Fibroblast of peridontal ligament (primary cell): ENCODE data around the gene HDAC4.

ENCODE experiments used
- DNase-seq: peaks from one replicate; pipeline ENCODE4 v3.0.0-alpha.2; 2010; ENCODE audit errors: extremely low read depth

HDAC4 gene

DNA sequence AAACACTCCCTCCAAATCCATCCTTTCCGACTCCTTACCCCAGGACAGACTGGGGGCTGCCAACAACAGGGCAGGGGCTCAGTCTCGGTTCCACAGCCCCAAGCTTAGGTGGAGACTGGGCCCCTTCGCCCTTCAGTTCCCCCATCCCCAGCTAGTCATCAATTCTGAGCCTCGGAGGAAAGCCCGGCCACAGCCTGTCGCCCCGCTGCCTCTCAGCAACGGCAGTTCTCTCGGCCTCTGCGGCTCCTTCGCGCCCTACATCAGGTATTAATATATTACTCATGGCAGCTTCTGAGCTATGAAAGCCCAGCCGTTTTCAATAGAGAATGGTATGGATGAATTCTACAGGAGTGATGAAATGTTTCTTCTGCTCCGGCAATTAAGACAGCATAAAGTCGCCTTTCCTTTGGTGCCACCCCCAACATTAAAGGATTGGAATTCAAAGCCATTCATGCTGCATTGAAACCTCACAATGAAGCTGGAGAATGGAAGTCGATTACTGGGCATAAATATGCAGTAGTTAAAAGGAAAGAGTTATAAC lies 2.8 kb downstream of the HDAC4 start:
- DNase-seq: peak; percentile 15

DNA sequence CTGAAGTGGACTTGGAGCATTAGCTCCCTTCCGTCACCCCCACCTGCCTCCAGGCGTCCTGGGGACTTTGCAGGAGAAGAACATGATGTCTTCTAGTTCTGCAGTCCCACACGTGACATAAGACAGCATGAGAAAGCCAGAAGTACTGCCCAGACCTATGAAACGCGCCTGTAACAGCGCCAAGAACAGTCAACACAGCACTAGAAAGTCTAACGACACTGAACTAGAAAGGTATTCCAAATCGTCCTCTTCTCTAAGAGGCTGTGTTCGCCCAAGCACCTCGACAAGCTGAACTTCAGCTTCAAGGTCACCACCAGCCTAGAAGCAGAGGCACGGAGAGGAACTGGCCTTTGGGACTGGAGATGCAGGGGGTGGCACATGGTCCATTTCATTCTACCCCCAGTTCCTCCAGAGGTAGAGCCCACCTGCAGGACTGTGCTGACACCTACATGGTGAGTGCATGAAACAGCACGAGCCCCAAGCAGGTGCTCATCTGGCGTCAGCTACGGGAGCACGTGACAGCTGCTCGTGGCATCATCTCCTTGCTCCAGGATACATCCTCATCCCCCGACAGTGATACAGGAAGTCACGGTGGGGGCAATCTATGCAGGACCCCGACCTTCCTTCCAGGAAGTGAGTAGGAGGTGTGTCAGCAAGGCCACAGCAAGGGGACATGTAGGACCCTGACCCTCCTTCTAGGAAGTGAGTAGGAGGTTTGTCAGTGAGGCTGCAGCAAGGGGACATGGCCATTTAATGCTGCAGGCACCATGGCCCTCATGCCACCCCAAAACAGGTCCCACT lies 3.7 kb downstream of the HDAC4 start:
- no peak for DNase-seq

DNA sequence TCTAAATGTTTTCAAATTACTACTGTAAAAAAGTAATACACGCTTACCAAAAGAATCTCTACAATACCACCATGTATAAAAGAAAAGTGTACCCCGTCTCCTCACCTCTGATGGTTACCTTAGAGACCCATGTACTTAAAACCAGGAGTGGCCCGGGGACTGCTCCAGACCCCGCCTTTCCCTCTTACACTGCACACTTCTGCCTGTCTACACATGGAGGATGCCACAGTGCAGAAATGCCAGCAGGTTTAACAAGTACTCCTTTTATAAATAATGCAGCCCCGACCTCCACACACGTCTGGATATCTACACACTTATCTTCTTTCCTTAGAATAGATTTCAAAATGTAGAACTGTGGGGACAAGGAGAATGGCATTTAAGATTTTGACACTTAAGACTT lies 5.3 kb downstream of the HDAC4 start:
- no peak for DNase-seq

DNA sequence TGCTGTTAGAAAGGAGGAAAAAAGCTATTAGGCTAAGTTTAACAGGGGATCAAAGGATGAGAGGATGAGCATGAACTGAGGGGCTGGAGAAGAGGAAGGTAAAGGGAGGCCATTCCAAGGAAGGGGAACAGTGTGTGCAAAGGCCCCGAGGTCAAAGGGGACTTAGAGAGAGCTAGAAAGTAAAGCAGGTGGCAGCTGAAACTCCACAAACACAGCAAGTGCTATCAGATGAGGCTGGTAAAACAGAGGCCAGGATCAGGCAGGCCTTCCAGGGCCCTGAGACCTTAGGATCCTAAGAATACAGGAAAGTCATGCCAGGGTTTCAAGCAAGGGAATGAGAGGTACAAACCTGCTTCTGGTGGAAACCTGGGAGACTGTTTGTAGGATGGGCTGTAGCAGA lies 5.8 kb downstream of the HDAC4 start:
- no peak for DNase-seq

DNA sequence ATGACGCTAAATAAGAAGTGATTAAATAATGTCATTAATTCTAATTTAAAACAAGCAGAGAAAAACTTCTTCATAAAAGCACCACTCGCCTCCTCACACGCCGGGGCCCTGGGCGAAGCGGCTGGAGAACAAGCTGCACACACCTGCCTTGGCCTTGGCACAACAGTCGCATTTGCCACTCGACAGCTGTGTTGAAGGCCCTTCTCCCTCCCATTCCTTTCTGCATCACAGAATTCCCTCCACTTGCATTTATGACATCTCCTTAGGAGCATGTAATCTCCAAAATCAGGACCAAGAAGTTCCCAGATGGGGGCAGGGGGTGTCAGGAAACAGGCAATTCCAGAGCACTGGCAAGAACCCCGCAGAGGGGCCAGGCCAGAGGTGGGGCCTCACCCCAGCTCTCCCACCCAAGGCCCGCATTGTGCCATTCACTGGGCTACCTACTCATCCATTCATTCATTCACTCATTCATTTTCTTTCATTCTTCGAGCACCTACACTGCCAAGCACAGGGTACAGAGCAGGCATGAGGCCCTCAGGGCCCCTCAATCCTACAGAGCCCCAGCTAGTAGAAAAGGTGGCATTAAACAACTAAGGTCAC lies 6.4 kb downstream of the HDAC4 start:
- no peak for DNase-seq

DNA sequence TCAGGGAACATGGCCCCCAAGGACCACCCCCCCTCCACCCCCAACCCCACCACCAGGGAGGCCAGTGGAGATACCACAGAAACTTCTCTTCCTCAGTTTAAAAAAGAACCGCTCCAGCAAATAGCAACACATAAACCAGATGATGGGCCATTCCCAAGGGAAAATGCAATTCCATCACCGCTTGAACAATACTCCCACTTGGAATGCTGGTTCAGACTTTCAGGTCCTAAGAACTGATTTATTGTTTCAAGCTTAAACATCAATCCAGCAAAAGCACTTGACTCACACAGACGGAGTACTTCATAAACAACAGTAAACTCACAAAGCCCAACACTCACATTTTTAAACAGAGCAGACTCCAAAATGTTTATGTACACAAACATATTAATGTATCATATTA lies 6.9 kb downstream of the HDAC4 start:
- peak; percentile 70 for DNase-seq

DNA sequence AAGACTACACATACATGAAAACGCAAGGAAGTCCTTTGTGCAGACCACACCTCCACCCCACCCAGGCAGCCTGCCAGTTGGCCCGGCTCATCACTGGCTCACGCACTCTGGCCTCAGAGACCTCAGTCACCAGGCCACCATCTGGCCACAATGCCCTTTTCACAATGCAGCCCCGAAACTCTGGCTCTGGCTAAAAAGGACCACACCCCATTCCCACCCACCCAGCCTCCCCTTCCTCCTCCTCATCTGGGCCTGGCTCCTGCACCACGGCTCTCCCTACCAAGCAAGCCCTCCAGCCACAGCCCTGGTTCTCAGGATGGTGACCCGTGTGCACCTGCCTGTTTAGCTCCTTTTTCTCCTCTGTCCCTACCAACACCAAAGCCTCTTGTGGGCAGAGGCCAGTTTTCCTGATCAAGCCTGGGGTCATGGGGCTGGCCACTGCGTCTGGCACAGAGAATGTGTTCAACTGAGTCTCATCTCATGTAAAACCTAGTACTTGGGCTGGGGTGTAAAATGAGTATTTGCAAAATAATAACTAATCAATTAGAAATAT lies 7.4 kb downstream of the HDAC4 start:
- DNase-seq: peak; percentile 6

DNA sequence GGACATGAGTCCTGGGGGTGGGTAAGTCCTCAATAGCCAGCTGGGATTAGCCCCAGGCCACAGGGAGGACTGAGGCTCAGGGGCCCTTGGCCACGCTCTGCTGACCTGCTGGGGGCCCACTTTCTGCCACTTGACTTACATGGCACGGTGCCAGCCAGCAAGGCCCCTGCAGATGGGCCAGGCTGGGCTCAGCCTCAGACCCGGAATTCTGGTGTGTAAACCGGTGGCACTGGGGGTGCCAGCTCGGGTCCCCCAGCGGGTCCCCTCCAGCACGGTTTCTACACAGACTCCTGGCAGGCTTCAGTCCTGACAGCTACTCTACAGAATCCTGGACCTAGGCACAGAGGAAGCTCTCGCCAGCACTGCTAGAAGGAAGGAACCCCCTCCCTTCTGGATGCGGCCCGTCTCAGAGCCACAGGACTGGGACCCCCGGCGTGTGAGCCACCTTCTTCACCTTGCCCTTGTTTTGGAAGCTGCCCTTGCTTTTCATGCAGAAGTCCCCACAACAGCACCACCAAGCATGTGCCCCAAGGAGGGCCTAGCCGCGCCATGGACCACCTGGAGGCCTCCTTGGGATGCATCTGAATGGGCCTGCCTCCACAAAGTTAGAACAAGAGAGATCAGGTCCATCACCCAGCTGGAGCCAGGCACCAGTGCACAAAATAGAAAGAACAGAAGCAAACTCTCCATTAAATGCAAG lies 8.0 kb downstream of the HDAC4 start:
- DNase-seq: no peak

DNA sequence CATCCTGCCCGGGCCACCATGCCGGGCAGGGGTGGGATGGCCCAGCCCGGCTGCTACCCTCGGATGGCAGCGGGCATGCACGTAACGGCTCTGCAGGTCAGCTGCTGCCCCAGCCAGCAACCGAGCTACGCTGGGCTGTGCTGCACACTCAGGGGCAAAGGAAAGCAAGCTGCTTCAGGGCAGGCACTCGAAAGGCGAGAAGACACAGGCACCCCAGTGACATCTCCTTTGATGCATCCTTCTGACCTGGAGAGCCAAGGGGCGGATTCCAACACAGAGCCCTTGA lies 8.8 kb downstream of the HDAC4 start:
- no peak for DNase-seq

DNA sequence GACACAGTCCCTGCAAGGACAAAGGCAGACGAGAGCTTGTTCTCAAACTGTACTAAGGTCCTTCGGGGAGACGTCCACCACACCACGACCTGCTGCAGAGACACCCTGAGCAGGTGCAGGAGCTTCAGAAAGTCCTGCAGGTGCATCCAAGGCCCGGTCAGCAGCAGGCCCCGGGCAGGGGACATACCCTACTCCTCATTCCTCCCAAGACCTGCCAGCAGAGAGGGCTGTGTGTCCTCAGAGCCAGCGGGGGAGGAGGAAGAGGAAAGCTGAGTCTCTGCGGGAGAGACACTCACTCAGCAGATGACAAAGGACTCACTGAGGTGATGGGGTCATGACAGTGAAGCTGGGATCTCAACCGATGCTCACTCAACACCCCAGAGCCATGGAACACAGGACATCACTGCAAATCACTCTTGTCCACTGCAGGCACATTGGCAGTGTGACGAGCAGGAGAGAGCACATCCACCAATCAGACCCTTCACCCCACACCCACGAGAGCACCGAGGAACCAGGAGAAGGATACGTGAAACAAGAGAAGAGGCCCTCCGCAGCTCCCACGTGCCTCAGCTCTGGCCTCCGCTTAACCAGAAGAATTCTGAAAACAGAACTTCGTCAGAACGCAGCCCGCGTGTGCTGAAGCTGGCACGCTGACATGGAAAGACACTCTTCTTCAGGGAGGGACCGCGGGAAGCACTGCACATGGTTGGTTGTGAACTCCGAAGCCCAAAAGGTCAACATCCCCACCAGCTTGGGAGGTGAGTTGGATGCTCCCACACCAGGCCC lies 9.3 kb downstream of the HDAC4 start:
- no peak for DNase-seq

DNA sequence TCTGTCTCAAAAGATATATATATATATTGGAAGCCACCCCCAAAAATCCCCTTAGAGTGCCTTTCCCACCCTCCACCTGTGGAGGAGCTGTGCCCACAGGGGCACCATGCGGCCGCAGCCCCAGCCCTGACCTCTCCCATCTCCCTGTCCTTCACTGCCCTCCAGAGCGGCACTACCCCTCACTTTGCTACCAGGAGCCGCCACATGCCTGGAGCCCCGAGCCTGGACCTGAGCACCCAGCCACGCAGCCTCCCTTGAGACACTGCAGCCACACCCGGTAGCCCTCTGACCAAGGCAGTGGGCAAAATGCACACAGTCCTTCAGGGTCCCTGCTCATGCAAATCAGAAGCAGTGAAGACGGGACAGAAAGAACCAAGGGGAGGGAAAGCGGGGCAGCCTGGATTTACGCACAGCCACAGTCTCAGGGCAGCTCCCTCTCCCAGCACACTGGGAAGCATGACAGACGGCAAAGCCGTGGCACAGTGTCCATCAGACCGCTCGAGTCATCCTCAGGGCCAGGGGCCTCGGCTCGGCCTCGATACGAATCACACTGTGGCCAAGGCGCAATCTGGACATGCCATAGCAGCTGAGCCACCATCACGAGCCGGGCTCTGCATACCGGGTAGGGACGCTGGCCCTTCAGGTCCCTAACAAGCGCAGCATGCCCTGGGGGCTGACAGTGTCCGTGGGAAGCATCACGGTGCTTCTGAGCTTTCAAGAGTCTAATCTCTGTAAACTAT lies 10.1 kb downstream of the HDAC4 start:
- DNase-seq: no peak

DNA sequence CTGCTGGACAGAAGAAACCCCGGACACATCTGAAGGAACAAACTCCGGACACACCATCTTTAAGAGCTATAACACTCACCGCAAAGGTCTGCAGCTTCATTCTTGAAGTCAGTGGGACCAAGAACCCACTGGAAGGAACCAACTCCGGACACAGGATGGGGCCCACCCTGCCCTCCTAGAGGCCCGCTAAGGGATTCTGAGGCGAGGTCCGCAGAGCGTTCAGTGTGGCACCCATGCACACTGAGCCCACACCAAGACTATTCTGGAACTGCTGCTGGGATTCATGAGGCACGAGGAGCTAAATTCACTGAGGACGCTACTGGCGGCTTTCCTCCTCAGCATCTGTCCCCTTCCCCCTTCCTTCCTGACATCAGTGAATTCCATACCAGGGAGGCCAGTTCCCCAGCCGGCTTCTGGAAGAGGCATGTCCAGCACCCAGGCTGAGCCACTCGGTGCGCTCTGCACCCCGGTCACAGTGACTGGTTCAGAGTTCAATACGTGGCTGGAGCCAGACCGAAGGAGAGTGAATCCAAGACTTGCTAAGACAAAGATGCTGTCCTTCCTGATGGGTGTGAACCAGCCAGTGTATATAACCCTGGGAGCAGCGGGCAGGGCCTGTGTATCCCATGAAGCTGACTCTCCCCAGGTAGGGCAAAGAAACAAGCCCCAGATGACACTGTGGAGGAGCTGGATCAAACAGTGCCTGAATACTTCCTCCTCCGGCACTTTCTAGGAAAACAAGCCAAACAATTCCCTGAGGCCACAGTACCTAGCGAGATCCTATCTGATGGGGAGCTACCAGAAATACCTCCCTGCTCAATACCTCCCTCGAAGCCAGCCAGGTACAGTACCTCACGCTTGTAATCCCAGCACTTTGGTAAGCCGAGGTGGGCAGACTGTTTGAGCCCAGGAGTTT lies 11.1 kb downstream of the HDAC4 start:
- DNase-seq: no peak

DNA sequence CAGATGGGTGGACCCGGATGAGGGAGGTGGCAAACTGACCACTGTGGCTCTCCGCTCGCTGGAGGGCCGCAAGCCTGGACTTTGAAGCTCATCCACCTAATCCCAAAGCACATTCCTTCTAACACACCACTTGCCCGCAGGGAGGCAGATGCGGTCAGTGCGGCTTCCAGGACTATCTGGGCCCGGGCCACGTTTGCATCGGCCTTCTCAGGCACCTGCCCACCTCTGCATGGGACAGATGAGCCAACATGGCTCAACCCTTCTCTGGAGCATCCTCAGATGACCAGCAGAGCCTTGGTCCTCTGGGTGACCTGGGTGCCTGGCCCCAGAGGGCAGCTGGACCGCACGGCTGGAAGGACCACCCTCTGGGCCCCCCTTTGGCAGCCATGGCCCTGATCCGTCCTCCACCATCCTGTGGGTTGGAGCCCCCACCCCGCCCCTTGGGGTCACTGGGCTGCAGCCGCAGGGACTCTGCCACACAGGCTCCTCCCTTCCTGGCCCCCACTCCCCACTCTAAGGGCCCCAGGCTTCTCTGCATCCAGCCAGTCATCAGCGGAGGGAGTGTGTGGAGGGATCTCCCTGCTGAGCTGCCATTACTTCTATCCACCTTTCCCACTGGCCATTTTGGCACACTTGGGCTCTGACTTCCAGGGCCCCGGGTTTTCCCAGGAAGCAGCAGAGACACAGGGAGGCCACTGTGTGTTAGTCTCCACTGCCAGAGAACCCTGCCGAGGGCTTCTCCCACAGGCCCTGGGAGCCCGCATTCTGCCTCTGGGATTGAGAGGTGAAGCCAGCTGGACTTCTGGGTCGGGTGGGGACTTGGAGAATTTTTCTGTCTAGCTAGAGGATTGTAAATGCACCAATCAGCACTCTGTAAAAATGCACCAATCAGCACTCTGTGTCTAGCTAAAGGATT lies 12.3 kb downstream of the HDAC4 start:
- DNase-seq: no peak

DNA sequence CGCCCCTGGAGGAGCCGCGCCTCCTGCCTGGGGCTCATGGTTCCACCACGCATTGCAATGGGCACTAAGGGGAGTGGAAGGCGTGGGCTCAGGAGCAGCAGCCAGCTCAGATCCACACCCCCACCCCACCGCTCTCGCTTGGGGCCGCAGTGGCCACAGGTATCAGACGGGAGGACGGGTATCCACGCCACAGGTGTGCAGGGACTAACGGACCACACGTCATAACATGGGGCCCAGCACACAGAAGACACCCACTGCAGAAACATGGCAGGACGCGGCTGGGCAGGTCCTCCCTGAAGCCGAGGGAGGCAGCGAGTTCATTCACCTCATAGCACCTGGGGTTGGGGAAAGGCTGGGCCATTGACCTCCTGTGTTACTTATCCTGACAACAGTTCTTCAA lies 13.0 kb downstream of the HDAC4 start:
- DNase-seq: no peak

DNA sequence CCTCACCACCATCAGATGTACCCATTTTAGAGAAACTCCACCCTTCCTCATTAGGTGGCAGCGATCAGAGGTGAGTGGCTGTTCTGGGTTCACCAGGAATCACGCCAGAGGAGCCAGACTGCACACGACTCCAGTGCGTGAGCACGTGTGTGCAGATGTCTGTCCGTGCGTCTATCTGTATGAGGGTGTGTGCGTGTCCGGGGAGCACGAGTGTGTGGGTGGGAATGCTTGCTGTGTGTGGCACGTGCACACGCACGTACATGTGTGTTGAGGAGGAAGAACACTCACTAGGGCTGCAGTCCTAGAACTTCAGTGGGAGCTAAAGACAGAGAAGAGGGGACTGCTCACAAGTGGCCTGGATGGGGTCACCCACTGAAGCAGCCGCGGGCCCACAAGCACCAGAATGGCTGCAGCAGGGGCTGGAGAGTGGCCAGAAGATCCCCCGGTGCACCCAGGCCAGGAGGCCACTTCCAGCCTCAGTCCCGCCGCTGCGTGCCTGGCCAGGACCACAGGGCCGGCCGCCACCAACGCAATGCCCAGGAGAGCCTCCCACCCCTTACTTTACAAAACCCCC lies 13.9 kb downstream of the HDAC4 start:
- no peak for DNase-seq

DNA sequence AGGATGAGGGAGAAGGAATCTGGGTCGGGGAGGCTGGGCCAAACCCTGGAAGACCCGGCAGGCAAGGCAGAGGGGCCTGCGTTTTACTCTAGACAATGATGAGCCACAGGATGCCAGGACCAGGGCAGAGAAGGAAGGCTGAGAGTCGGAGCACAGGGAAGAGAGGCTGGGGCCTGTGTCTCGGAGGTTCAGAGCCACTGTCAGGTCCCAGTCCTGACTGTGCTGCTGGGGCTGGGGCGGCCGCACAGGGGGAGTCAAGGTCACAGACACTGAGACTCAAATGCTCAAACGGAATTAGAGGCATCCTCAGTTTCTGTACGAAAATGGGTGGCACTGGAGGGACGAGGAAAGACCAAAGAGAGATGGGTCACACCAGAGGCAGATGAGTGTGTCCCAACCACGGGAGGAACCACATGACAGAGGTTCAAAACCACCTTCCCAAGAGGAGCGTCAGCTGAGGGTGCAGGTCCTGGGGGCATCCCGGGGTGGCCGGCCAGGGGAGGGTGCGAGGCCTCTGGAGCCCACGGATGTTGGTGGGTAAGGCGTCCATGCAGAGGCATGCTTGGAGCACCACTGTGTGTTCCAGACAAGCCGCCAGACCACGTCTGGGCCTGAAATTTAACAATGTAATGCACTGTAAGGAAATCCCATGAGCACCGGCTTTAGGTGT lies 14.7 kb downstream of the HDAC4 start:
- DNase-seq: no peak

DNA sequence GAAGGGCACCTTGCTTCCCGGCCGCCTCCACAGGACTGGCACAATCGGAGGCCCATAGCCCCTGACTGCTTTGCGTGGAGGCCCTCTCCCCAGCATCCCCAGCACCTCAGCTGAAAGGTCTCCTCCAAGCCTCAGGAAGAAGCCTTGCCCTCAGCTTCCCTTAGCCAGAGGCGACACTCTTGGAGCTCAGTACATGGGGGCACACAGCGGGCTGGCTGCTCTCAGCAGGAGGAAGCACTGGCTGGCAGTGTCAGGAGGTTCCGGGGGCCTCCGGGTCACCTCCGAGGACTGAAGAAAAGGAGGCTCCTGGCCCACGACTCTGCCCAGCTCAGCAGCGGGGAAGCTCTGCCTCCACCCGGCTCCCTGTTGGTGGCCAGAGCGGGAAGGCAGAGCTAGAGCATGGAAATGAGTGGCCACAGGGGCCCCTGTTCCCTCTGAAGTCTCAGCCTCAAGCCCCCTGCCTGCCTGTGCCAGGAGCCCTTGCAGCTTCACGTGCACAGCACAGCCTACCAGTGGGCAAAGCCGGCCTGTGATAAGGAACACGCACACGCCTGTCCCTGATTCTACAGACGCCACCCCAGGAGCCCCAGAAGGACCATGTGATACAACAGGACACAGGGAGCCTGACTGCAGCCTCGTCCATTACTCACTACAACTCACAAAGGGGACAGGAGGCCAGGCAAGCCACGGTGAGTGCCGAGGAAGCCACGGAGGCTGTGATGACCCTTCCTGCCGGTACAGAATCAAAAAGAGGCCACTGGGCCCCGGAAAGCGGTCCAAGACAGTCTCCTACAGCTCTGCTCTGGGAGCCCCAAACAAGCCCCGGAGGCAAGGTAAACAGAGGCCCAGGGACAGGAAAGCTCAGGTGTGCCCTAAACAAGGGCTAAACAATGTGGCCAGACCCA lies 15.5 kb downstream of the HDAC4 start:
- DNase-seq: no peak
